GM19240 (cell line): ENCODE data around the gene PERP.
"Not testable (repeated sequence)": the region's sequence is repeated elsewhere in the genome, so short reads cannot be mapped to it uniquely, and the experiment has no call there.

Experiments used
- DNase-seq: peaks from one replicate; pipeline ENCODE4 v3.0.0; 2011; ENCODE audit warnings: low spot score; ENCODE audit not compliant: insufficient read length

Gene PERP

GRCh38 chr6:138105880-138106664 is 1.1 kb downstream of the PERP start:
- DNase-seq, result no peak

- DNase-seq, result no peak
These were observed 1.8 kb downstream of the PERP start for GRCh38 chr6:138105446-138105845.

- no peak for DNase-seq
These were observed 2.5 kb downstream of the PERP start for GRCh38 chr6:138104618-138105213.

GRCh38 chr6:138103871-138104270 is 3.3 kb downstream of the PERP start:
- no peak for DNase-seq

- DNase-seq, result no peak
These were observed 5.1 kb downstream of the PERP start for GRCh38 chr6:138101946-138102731.

- no peak for DNase-seq
These were observed 7.4 kb downstream of the PERP start for GRCh38 chr6:138099832-138100231.

- no peak for DNase-seq
These were observed 8.9 kb downstream of the PERP start for GRCh38 chr6:138098306-138098705.

GRCh38 chr6:138094260-138094659 is 13.0 kb downstream of the PERP start:
- no peak for DNase-seq

- DNase-seq, result no peak
These were observed 13.6 kb downstream of the PERP start for GRCh38 chr6:138093632-138094031.

- no peak for DNase-seq
These were observed 14.5 kb downstream of the PERP start for GRCh38 chr6:138092686-138093085.

- DNase-seq, result no peak
These were observed 17.9 kb downstream of the PERP start for GRCh38 chr6:138089325-138089724.

GRCh38 chr6:138088326-138088762 is 18.9 kb downstream of the PERP start:
- no peak for DNase-seq

- no peak for DNase-seq
These were observed 19.5 kb downstream of the PERP start for GRCh38 chr6:138087593-138088325.

GRCh38 chr6:138086573-138087196 is 20.5 kb downstream of the PERP start:
- no peak for DNase-seq

GRCh38 chr6:138085839-138086222 is 21.4 kb downstream of the PERP start:
- no peak for DNase-seq

GRCh38 chr6:138084904-138085838 is 22.0 kb downstream of the PERP start:
- no peak for DNase-seq

- no peak for DNase-seq
These were observed 25.0 kb downstream of the PERP start for GRCh38 chr6:138082232-138082631.

GRCh38 chr6:138079556-138079955 is 27.7 kb downstream of the PERP start:
- DNase-seq, result not testable (repeated sequence)

- no peak for DNase-seq
These were observed 28.7 kb downstream of the PERP start for GRCh38 chr6:138078491-138078890.

GRCh38 chr6:138073264-138073663 is 34.0 kb downstream of the PERP start:
- no peak for DNase-seq
